Posterior vena cava (tissue), 2 donors: ENCODE results near the gene LSM5. TPM values are rescaled to one million over a fixed set of nuclear protein-coding genes. Genes with fewer than 3 reads are reported as not detected.
"Not testable (repeated sequence)": the region's sequence is repeated elsewhere in the genome, so short reads cannot be mapped to it uniquely, and the experiment has no call there.

Experiments used
- DNase-seq: peaks from one replicate; pipeline ENCODE4 v3.0.0-alpha.2; 2020; ENCODE audit warnings: low spot score
- intact Hi-C, 2 donors: fragments of 100-400 bp; cut with DNase I; formaldehyde crosslinking; loops; one replicate each; pipeline versions ENCODE4 v1.14.1 to v1.14.2; 2022 to 2023
- total RNA-seq, 2 donors: library from RNA; stranded (reverse); fragmentation: NEBNext Ultra II Directional; extraction: Animal tissue kit (Norgen Biotek cat#: 25700); gene quantifications; one replicate each; pipeline ENCODE4 v1.2.1, GENCODE V29; 2021
- donor health status: DM: yes; HTN: yes; CAD: no.
- donor health status: DM: yes; HTN: yes; CAD: no.

Gene LSM5
- total RNA-seq, 2 donors from 2014 or later, result 31.0 to 38.7 TPM

DNA sequence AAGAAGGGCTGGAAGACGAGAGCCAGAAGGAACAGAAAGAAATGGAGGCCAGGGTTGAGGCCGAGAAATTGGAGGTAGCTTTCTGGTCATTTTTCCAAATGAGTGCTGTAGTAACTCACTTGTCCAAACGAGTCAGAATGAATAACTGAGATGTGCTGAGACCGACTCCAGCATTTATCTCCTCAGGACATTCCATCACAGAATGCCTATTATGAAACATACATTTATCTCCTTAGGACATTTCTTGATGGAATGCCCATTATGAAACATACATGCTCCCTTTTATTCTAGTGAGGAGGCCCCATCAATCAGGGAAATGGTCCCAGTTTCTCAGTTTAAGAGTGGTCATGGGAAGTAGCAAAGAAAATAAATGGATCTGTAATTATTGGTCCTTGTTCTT, 21.6 kb upstream of the LSM5 start:
- intact Hi-C loops, result loop anchor here in 1 of 2 donors (5.0 kb wide), 1 partner anchor 1374 kb away; no protein-coding TSS in a partner anchor
- no peak for DNase-seq

DNA sequence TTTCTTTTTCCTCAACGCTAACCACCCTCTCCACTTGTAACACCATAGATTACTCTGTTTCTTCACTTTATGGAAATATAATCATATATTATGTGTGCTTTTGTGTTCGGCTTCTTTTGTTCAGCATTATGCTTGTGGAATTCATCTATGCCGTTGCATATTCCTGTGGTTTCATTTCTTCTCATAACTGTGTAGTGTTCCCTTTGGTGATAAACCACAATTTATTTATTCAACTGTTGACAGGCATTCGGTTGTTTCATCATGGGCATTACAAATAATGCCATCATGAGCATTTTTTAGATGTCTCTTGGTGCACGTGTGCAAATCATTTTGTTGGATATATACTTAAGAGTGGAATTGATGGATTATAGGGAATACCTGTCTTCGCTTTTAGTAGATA, 17.2 kb upstream of the LSM5 start:
- intact Hi-C loops, result no loop called here
- DNase-seq, result no peak

DNA sequence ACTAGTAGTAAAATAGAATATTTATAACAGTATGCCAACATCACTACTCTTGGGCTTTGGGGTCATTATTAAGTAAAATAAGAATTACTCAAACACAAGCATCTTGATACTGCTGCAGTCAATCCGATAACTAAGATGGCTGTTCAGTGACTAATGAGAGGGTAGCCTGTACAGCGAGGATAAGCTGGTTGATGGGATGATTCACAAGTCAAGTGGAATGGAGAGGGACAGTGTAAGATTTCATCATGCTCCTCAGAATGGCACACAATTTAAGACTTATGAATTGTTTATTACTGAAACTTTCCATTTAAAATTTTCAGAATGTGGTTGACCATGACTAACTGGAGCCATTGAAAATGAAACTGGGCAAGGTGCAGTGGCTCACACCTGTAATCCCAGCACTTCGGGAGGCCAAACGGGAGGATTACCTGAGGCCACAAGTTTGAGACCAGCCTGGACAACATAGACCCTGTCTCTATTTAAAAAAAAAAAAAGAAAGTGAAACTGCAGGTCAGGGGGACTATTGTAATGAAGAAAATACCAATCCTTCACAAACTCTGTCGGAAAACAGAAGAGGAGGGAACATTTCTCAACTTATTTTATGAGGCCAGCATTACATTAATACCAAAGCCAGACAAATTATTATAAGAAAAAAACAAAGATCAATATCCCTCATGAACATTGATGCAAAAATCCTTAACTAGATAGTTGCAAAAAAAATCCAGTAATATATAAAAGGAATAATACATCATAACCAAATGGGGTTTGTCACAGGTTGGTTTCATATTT, 16.3 kb upstream of the LSM5 start:
- intact Hi-C loops, result no loop called here
- DNase-seq, result no peak

DNA sequence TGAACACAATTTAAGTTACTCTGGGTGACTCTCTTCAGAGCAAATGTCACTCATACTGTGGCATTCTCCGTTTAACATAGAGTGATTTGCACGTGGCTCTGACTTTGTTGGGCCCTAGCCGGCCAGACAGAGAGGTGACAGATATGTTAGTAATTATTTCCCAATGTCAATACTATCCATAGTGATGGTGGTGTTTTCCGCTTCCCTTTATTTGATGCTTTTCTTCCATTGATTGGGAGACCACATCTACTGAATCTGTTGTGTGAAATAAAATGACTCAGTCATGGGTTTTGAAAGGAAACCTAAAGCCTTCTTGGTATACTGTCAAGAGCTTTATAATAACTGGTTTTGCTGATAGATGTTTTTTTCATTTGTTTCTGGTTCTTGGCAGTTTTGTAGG, 12.5 kb upstream of the LSM5 start:
- no peak for DNase-seq
- intact Hi-C loops, result no loop called here

DNA sequence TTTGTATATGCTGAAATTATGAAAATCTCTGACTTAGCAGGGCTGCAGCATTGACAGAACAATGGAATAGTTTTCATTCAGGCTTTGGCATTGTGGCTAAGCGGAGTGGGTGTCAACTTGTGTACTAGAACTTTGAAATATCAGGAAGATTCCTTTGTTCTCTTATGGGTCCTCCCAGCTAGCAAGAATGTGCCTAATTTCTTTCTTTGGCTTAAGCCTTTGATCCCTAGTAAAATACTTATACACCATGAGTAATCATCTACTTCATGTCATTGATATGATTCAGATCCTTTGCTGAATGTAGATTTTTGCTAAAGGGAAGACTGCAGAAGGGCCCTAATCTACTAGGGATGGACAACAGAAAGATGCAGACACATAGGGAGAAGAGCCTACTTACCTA, 11.3 kb upstream of the LSM5 start:
- DNase-seq, result no peak

DNA sequence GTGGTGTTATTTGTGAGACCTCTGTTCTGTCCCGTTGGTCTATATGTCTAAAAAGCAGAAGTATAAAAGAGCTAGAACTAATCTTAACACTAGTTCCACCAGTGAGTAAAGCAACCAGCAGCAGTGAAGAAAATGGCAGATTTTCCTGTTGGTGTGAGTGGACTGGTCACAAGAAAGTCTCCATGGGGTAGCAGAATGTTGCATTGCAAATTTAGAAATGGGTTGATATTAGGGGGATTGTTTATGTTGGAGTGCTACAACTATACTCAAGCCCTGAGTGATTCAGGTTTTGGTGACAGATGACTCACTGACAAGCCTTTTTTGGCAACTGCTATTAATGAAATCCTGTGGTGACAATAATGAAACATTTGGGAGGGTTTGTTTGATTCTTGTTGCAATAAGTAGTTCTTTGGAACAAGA, 10.8 kb upstream of the LSM5 start:
- DNase-seq, result no peak
- intact Hi-C loops, result no loop called here

More for the DNA sequence above, 11.3 kb upstream of the LSM5 start:
- intact Hi-C loops, result no loop called here

DNA sequence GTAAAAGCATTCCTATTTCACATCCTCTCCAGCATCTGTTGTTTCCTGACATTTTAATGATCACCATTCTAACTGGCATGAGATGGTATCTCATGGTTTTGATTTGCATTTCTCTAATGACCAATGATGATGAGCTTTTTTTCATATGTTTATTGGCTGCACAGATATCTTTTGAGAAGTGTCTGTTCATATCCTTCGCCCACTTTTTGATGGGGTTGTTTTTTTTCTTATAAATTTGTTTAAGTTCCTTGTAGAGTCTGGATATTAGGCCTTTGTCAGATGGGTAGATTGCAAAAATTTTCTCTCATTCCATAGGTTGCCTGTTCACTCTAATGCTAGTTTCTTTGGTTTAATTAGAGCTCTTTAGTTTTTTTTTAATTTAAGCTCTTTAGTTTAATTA, 10.0 kb upstream of the LSM5 start:
- intact Hi-C loops, DNase-seq: not testable (repeated sequence)

DNA sequence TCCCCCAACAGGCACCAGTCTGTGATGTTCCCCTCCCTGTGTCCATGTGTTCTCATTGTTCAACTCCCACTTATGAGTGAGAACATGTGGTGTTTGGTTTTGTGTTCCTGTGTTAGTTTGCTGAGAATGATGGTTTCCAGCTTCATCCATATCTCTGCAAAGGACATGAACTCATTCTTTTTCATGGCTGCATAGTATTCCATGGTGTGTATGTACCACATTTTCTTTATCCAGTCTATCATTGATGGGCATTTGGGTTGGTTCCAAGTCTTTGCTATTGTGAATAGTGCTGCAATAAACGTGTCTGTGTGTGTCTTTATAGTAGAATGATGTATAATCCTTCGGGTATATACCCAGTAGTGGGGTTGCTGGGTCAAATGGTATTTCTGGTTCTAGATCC, 9.6 kb upstream of the LSM5 start:
- not testable (repeated sequence) for DNase-seq
- intact Hi-C loops, result loop anchor here in 1 of 2 donors (10.0 kb wide), 1 partner anchor 85 kb away; no protein-coding TSS in a partner anchor

DNA sequence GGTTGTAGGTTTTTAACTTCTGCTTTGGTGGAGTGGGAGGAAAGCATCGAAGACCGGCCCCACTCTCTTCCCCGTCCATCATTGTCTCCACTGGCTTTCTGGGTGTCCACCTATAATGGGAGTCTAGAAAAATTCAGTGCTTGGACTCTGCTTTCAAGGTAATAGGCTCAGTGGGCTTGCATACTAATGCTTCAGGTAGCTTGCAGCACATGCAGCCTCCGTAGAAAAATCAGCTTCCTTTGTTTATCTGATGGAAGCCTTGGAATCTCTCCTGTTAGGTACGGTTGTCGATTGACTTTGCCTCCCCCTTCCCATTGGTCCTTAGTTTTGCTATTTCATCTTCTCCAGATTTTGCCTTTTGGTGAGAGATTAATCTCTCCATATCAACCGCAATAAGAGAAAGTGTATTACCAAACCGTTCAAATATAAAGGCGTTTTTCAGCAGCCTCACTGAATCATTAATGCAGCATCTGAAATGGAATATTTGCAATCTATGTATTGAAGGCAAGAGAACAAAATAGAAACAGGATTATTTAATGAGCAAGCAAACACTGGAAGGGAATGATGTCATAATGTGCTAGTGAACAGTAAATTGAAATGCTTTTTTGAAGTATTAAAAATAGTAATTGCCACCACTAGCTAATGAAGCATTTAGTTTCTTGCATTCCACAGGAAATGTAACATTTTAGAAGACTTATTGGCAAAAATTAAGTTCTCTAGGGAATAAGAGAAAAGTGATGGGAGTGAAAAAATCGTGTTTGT, 6.1 kb upstream of the LSM5 start:
- intact Hi-C loops, result loop anchor here in 1 of 2 donors (10.0 kb wide), 1 partner anchor 89 kb away; no protein-coding TSS in a partner anchor
- DNase-seq, result no peak

DNA sequence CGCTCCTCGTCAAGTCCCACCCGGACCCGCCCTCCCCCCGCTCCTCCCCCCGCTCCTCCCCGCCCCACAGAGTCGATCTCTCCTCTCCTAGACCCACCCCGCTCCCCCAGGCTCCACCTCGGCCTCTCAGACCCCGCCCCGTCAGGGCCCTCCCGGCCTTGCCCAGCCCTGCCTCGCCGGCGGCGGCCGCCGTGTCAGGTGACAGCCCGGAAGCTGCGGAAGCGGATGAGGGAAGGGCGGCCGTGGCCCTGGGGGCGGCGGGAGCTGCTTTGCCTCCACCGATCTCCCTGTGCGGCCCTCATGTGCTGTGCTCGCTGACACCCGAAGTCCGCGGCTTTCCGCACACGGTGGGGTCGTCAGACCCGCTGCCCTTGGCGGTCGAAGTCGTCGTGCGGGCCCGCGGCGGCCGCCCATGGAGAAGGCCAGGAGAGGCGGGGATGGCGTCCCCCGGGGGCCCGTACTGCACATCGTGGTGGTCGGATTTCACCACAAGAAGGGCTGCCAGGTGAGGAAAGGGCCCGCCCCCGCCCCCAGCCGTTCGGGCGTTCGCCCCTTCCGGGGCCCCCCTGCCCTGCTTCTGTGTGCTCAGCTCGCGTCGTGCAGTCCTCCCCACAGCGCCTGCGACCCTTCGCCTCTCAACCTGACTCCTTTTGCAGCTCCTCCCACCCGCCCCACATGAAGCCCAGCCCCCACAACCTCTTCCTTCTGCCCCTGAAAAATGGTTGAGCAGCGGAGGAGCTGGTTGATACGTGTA, 5.3 kb upstream of the LSM5 start, which contains the start of gene AVL9:
Gene AVL9 (plus strand): TSS at position 192 of the 754 bp plus-strand sequence. CDS start 221 bp downstream, at position 413.
- intact Hi-C loops, result loop anchor here in 1 of 2 donors (10.0 kb wide), 1 partner anchor 89 kb away; no protein-coding TSS in a partner anchor
- peak; percentile 99 for DNase-seq

DNA sequence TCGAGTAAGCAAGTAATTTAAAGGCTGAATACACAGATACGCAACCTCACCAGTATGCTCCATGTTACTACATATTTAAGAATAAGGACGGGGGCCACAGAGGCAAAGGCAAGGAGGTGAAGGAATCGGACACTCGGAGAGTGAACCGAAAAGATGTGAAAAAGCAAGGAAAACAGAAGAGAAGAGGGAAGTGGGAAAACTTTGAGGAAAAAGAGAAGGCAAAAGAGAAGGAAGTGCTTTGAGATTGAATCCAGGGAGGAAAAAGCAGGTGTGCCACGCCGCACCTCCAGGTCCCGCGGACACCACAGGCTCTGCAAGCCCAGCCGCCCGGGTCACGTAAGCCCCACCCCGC, 4.7 kb upstream of the LSM5 start:
- DNase-seq, result no peak
- intact Hi-C loops, result loop anchor here in 1 of 2 donors (10.0 kb wide), 1 partner anchor 90 kb away; no protein-coding TSS in a partner anchor

DNA sequence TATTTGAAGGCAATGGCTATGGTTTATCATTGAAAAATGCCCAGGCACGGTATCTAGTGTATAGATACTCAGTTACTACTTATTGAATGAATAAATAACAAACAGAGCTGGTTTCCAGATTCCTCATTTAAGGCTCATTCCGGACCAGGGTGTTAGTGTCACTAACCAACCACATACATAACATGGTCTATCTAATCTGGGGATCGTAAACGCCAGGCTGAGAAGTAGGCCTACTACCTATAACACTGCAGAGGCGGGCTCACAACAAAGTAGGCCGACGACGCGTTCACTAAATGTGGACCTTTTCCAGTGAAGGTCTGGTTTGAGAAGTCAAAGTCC, 423 bp downstream of the LSM5 start:
- no peak for DNase-seq
- intact Hi-C loops, result loop anchor here in 1 of 2 donors (10.0 kb wide), 1 partner anchor 95 kb away; no protein-coding TSS in a partner anchor

DNA sequence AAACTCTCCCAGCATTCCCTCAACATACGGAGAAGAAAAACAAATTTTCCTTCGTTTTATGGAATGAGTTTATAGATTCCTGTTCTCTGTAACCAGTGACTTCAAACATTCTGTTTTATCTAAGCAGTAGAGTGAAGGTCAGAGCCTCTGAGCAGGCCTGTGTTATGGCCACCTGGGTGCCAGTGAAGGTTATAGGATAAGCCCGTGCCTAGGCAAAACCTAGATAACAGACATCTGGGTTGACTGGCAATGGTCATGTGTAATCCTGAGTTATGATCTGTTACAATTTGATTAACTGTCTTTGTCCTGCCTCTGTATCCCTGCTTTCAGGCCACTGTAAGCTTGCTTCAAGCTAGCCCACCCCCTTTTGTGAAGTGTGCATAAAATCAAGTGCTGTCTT, 8.3 kb downstream of the LSM5 start:
- intact Hi-C loops, result no loop called here
- no peak for DNase-seq

DNA sequence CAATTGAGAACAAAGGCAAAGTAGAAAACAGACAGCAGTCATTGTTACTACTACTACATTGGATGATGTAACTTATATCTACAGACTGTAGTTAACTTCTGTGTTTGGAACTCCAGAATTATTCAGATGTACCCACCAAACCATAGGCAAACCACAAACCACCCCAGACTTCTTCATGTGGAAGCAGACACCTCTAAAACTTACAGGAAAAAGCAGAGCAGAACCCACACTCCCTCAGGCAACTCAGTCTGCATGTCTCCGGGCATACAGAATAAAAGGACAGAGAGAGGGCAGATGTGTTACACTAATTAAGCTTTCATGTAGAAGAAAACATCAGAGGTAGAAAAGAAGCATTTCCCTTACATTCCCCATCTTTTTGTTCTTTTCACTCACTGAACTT, 9.0 kb downstream of the LSM5 start:
- intact Hi-C loops, result no loop called here
- no peak for DNase-seq

DNA sequence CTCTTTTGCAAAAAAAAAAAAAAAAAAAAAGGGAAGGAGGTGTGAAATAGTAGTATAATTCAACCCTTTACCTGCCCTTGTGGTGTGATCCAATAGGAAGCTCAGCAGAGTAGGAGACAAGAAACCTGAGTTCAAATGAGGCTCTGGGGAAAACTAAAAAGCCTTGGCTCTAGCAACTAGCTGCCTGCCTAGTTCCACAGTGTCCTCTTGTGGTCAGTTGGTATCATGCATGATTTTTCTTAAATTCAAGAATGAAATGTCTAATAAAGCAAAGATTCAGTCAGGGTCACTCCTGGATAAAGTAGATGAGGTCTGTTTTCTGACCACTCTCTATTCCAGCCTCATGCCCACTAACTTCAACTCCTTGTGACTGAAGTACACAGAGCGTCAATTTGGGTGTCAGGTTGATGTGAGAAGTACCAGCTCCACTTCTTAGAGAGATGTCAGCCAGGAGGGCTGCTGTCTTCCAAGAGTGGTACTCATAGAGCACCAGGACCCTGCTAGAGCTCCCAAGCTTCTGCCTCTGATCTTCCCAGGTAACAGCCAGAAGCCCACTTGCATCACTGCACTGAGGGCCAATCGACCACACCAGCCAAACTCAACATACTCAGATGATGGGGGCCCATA, 10.5 kb downstream of the LSM5 start:
- intact Hi-C loops, result loop anchor here in 1 of 2 donors (10.0 kb wide), 1 partner anchor 265 kb away; no protein-coding TSS in a partner anchor

DNA sequence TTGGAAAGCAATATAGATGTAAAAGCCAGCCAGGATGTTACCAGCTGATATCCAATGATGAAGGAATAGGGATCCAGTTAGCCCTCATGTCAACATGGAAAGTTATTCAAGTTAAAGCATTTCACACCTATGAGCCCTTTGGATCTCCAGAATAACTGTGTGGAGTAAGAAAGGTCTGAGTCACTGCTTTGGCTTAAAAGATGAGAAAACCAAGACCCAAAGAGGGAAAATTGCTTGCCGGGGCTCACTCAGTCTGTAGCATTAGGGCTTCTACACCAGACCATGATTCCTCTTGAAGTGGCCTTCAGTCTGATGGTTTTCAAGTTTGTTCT, 12.6 kb downstream of the LSM5 start:
- intact Hi-C loops, result loop anchor here in 1 of 2 donors (10.0 kb wide), 1 partner anchor 263 kb away; no protein-coding TSS in a partner anchor
- DNase-seq, result no peak

More for the DNA sequence above, 10.5 kb downstream of the LSM5 start:
- DNase-seq, result no peak

DNA sequence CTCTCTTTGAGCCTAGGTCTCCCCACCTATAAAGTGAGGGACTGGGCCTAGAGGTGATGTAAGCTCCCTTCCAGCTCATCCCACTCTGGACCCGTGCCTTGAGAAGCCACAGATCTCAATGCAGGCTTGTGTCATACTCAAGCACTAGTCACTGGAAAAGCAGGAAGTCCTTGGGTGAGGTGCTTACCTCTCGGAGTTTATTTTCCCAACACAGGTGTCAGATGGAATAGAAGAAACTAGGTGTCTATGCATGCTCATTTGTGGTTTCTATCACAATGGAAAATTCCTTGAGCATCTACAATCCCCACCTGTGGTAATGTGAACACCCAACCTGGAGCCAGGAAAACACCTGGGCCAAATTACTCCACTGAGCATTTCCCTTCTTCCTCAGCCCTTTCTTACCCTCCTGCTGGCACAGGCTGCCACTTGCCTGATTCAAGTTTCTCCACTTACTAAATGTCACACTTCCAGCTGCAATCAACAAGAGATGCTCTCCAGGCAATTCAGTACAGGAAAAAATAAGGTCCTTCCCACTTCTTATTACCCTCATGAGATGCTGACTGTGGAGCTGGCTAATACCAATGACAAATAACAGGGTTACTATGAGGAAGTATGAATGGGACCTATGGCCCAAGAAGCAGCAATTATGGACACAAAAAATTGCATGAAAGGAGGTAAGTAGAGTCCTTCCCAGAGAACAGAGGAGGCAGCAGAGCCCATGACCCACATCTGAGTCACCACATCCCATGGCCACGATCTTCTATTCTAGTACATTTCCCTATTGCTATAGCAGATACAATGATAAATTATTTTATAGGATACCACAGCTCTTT, 13.1 kb downstream of the LSM5 start:
- intact Hi-C loops, result loop anchor here in 1 of 2 donors (10.0 kb wide), 1 partner anchor 262 kb away; no protein-coding TSS in a partner anchor
- no peak for DNase-seq

DNA sequence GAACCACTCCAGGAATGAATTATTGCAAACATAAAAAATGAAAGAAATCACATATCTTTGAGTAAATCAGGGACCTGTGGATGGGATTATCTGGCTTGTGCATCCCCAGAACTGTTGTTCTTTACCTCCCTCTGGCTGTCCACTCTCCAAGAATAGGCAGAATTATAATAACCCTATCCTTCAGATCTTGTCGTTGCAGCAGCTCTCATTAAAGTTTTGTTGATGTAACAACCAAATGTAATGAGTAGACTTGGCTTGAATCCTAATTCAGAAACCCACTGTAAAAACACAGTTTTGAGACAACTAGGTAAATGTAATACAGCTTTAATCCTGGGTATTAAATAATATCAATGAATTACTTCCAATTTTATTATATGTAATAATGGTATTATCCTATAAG, 16.2 kb downstream of the LSM5 start:
- no peak for DNase-seq
- intact Hi-C loops, result loop anchor here in 1 of 2 donors (10.0 kb wide), 1 partner anchor 259 kb away; no protein-coding TSS in a partner anchor
